GM23248 (cell line): ENCODE measurements around the gene PNMA5. TPM values are rescaled to one million over a fixed set of nuclear protein-coding genes. Genes with fewer than 3 reads are reported as not detected.

Experiments
- DNase-seq: peaks from one replicate; pipeline ENCODE4 v3.0.0-alpha.2; 2015
- H2AFZ ChIP-seq: fragments of 200-600 bp; sonication (generic); 2 replicates; pipeline ENCODE4 v1.6.1; 2016; ENCODE audit warnings: antibody characterized with exemption
- H3F3A ChIP-seq: fragments of 200-600 bp; sonication (generic); 2 replicates; pipeline ENCODE4 v1.6.1; 2016; ENCODE audit warnings: mild to moderate bottlenecking, antibody characterized with exemption, mixed run types; ENCODE audit not compliant: insufficient read depth
- H3K27ac ChIP-seq: fragments of 200-600 bp; sonication (generic); 2 replicates; pipeline ENCODE4 v1.5.1; 2016; ENCODE audit warnings: mild to moderate bottlenecking
- H3K27me3 ChIP-seq: fragments of 200-600 bp; sonication (generic); replicated peaks from 2 replicates; pipeline ENCODE4 v1.6.1; 2016; ENCODE audit warnings: mild to moderate bottlenecking; ENCODE audit not compliant: insufficient read depth
- H3K36me3 ChIP-seq: fragments of 200-600 bp; sonication (generic); 2 replicates; pipeline ENCODE4 v1.6.1; 2016; ENCODE audit warnings: low read depth, mild to moderate bottlenecking
- H3K4me1 ChIP-seq: fragments of 200-600 bp; sonication (generic); 2 replicates; pipeline ENCODE4 v1.6.1; 2016; ENCODE audit warnings: mild to moderate bottlenecking; ENCODE audit not compliant: insufficient read depth
- H3K4me2 ChIP-seq: fragments of 200-600 bp; sonication (generic); one replicate; pipeline ENCODE4 v1.6.1; 2016; ENCODE audit warnings: mild to moderate bottlenecking; ENCODE audit not compliant: unreplicated experiment
- H3K4me3 ChIP-seq: fragments of 200-600 bp; sonication (generic); 2 replicates; pipeline ENCODE4 v1.5.1; 2016; ENCODE audit warnings: mild to moderate bottlenecking
- H3K79me2 ChIP-seq: fragments of 200-600 bp; sonication (generic); 2 replicates; pipeline ENCODE4 v1.6.1; 2016; ENCODE audit warnings: mild to moderate bottlenecking; ENCODE audit not compliant: insufficient read depth
- H3K9ac ChIP-seq: fragments of 200-600 bp; sonication (generic); 2 replicates; pipeline ENCODE4 v1.6.1; 2016; ENCODE audit warnings: mild to moderate bottlenecking
- H3K9me2 ChIP-seq: fragments of 200-600 bp; sonication (generic); 2 replicates; pipeline ENCODE4 v1.6.1; 2016; ENCODE audit warnings: mixed run types, mild to moderate bottlenecking, moderate library complexity; ENCODE audit not compliant: insufficient read depth
- H3K9me3 ChIP-seq: fragments of 200-600 bp; sonication (generic); one replicate; pipeline ENCODE4 v1.6.1; 2017; ENCODE audit warnings: low read depth
- H4K20me1 ChIP-seq: fragments of 200-600 bp; sonication (generic); 2 replicates; pipeline ENCODE4 v1.6.0; 2016; ENCODE audit not compliant: insufficient read depth
- EZH2 ChIP-seq: fragments of 200-600 bp; sonication (generic); IDR thresholded peaks from 2 replicates; pipeline ENCODE4 v1.6.1; 2018; ENCODE audit warnings: antibody characterized with exemption, mild to moderate bottlenecking; ENCODE audit not compliant: insufficient read depth, poor library complexity, severe bottlenecking
- EZH2phosphoT487 ChIP-seq: fragments of 200-600 bp; sonication (generic); IDR thresholded peaks from 2 replicates; pipeline ENCODE4 v1.6.1; 2018; ENCODE audit warnings: antibody characterized with exemption, moderate library complexity, mild to moderate bottlenecking, low read depth; ENCODE audit not compliant: insufficient read depth
- WGBS, 2 experiments: methylation state at CpG; one replicate each; pipeline ENCODE4 v1.1.6; 2015 to 2017; ENCODE audit warnings: low lambda C conversion rate in 2 of 2, low coverage in 1 of 2; ENCODE audit errors: missing lambda C conversion rate in 2 of 2; 5-methylcytosine and 5-hydroxymethylcytosine counted together
- in situ Hi-C: fragments of 300-500 bp; cut with MboI; formaldehyde crosslinking; loops from 2 replicates; pipeline ENCODE4 v1.15.0; 2020
- polyA plus RNA-seq: library from polyadenylated mRNA; unstranded; fragments of >200 nt; fragmentation: Nextera tagmentation; extraction: Ambion mirVana; gene quantifications from 2 replicates; pipeline ENCODE4 v1.2.1, GENCODE V29; 2016
- total RNA-seq: library from RNA; depleted of rRNA; stranded (reverse); fragments of >200 nt; shearing (Covaris generic); gene quantifications from 2 replicates; pipeline ENCODE4 v1.2.3, GENCODE V29; 2014; rRNA removed

PNMA5 gene
- total RNA-seq (not detected in 2 replicates), polyA plus RNA-seq (not detected in 2 replicates)

DNA sequence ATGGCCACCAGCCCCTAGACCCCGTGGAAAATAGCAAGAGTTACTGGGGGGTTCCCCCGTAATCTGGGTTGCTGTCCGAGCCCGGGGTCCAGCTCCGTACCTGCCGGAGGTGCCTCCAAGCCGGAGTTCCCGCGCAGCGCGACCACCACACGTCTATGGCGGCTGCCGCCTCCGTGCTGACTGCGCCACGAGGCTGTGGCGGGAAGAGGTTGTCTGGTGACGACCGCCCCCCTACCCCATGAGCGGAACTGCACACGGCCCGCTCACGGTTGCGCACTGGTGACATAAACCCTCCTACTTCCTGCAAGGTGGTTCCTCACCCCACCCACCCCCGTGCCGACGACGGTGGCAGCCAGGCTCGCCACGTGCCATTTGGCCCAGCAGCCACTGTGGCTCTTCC is at the start of gene PNMA5:
PNMA5 (minus strand) TSS at position 184 of the 400 bp plus-strand sequence. CDS start 2,518 bp downstream, outside the sequence.
- no peaks in the 10 kb centered on the region for H3K79me2 ChIP-seq
- 74 to 85% methylated on average over 3 to 16 of the region's 31 CpGs for WGBS, 2 experiments
- no peak for DNase-seq
- H3K4me3 ChIP-seq = no peak within 1 kb of the TSS
- H3K27me3 ChIP-seq = no peaks in the 10 kb centered on the region
- H3K9me2 ChIP-seq = no peaks in the 10 kb centered on the region
- TF ChIP-seq EZH2phosphoT487 (no peak), EZH2 (no peak)
- H3K4me1 ChIP-seq = no peaks in the 10 kb centered on the region
- no peaks in the 10 kb centered on the region for H3K9me3 ChIP-seq
- no peak within 1 kb of the TSS for H2AFZ ChIP-seq
- in situ Hi-C loops = no loop called here
- H4K20me1 ChIP-seq = no peaks in the 10 kb centered on the region
- no peaks in the 10 kb centered on the region for H3K36me3 ChIP-seq
- no peak within 1 kb of the TSS for H3K9ac ChIP-seq
- no peak within 1 kb of the TSS for H3K4me2 ChIP-seq
- no peaks in the 10 kb centered on the region for H3F3A ChIP-seq
- no peak within 1 kb of the TSS for H3K27ac ChIP-seq

DNA sequence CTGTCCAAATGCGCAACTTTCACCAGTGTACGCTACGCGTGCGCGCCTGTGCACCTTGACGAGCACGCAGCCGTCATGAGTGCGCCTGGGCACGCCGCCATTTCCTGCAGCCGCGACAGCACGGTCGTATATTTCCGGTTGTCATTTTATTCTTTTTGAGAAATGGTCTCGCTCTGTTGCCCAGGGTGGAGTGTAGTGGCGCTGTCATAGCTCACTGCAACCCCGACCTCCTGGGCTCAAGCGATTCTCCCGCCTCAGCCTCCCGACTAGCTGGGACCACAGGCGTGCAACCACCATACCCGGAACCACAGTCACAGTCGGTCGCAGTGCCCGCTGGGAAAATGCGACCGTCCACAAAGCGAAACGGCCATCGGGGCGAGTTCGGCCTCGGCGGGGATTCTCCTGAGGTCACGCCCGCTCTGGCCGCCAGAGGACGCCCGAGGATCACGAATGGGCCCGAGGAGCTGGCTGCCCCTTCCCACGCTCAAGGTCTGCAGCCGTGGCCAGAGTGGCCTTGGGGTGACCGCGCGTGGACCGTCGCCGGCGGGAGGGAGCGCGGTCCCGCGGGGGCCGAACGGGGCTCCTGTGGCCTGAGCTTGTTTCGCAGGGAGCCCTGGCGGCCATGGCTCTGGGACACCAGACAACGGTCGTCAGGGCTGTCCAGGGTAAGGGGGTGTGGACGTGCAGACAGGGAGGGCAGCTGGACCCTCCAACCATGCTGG is 38.6 kb upstream of the PNMA5 start:
- Histone ChIP-seq H3K9me2 (no peaks in the 10 kb centered on the region), H4K20me1 (no peaks in the 10 kb centered on the region), H3K4me2 (peak overlapping the region; percentile 68), H3F3A (no peaks in the 10 kb centered on the region), H2AFZ (peak overlapping the region; percentile 82), H3K4me1 (no peaks in the 10 kb centered on the region), H3K27ac (no peak overlapping the region), H3K79me2 (no peaks in the 10 kb centered on the region), H3K27me3 (no peaks in the 10 kb centered on the region), H3K4me3 (peak overlapping the region; percentile 70), H3K36me3 (no peaks in the 10 kb centered on the region), H3K9ac (peak overlapping the region; percentile 70), H3K9me3 (no peaks in the 10 kb centered on the region)
- WGBS, 2 experiments = 7 to 29% methylated on average over 21 to 25 of the region's 64 CpGs
- peak; percentile 74 for DNase-seq
- no peak for TF ChIP-seq EZH2phosphoT487
- no peak for TF ChIP-seq EZH2
- in situ Hi-C loops = loop anchor here (25.0 kb wide), 1 partner anchor 405 kb away; the partner anchor contains the start of gene TREX2

DNA sequence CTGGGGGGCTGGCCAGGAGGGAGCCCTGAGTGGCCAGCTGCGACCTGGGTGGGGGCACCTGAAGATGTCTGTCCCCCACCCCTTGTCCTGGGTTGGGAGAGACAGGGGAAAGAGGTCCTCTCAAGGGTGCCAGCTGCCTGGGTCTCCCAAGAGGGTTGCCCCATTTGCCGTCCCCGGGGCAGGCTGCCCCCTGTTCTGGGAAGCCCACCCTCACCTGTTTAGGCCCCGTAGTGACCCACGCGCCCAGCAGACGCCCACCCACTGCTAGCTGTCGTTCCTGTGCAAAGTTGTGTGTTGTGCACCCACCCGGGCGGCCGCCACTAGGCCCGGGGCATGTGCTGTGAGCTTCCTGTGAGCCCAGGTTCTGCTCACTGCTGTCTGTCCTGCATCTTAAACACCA is 36.9 kb upstream of the PNMA5 start:
- WGBS, 2 experiments = 67 to 81% methylated on average over 6 to 12 of the region's 12 CpGs
- in situ Hi-C loops = loop anchor here (25.0 kb wide), 1 partner anchor 406 kb away; the partner anchor contains the start of gene TREX2
- H3K27ac ChIP-seq = no peak overlapping the region

DNA sequence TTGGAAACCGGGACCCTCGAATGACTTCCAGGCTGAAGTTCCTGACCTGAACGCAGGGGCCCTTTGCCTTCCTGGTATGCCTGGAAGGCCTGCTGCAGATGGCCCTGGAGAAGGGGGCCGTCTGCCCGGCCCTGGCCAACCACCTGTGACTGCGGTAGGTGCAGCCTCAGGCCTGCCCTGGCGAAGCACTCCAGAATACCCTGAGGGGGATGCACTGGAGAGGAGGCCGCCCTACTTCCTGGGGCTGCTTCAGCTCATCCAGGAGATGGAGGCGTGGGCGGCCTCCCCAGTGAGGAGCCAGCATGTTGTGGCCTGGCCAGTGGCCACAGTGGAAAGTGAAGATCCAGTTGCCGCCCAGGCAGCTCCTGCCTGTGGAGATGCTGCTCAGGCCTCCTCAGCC is 36.0 kb upstream of the PNMA5 start:
- Histone ChIP-seq H3K4me1 (no peaks in the 10 kb centered on the region), H3K27ac (no peak overlapping the region), H3F3A (no peaks in the 10 kb centered on the region), H3K9me3 (no peaks in the 10 kb centered on the region), H3K9me2 (no peaks in the 10 kb centered on the region), H3K4me2 (no peak overlapping the region), H3K4me3 (no peak overlapping the region), H3K9ac (no peak overlapping the region), H4K20me1 (no peaks in the 10 kb centered on the region), H3K27me3 (no peaks in the 10 kb centered on the region), H2AFZ (no peak overlapping the region), H3K36me3 (no peaks in the 10 kb centered on the region), H3K79me2 (no peaks in the 10 kb centered on the region)
- 74 to 97% methylated on average over 5 to 7 of the region's 11 CpGs for WGBS, 2 experiments
- TF ChIP-seq EZH2 (no peak), EZH2phosphoT487 (no peak)
- in situ Hi-C loops = loop anchor here (25.0 kb wide), 1 partner anchor 407 kb away; the partner anchor contains the start of gene TREX2
- DNase-seq = peak; percentile 18

More for the DNA sequence above, 36.9 kb upstream of the PNMA5 start:
- TF ChIP-seq EZH2 (no peak), EZH2phosphoT487 (no peak)
- Histone ChIP-seq H3K4me2 (no peak overlapping the region), H3K79me2 (no peaks in the 10 kb centered on the region), H3F3A (no peaks in the 10 kb centered on the region), H3K27me3 (no peaks in the 10 kb centered on the region), H3K4me1 (no peaks in the 10 kb centered on the region), H3K4me3 (no peak overlapping the region), H2AFZ (no peak overlapping the region), H3K9me2 (no peaks in the 10 kb centered on the region), H3K9me3 (no peaks in the 10 kb centered on the region), H3K9ac (no peak overlapping the region), H4K20me1 (no peaks in the 10 kb centered on the region), H3K36me3 (no peaks in the 10 kb centered on the region)
- DNase-seq = no peak
